Smooth muscle cell (in vitro differentiated cells): Measurements from ENCODE around the gene SH3RF2. TPM values are rescaled to one million over a fixed set of nuclear protein-coding genes. Genes with fewer than 3 reads are reported as not detected.

Source experiments
- DNase-seq: peaks from one replicate; lab custom pipeline; 2025; ENCODE audit not compliant: unreplicated experiment; lab: John Stamatoyannopoulos, UW
- H2AFZ ChIP-seq: fragments of 200-600 bp; sonication (generic); 2 replicates; pipeline ENCODE4 v1.6.0; 2016; ENCODE audit warnings: antibody characterized with exemption, low read depth, mild to moderate bottlenecking
- H3F3A ChIP-seq: fragments of 200-600 bp; sonication (generic); 2 replicates; pipeline ENCODE4 v1.6.0; 2017; ENCODE audit warnings: antibody characterized with exemption, low read depth
- H3K27ac ChIP-seq: fragments of 200-600 bp; sonication (generic); 2 replicates; pipeline ENCODE4 v1.5.1; 2016; ENCODE audit warnings: low read depth, mild to moderate bottlenecking
- H3K27me3 ChIP-seq: fragments of 200-600 bp; sonication (generic); 2 replicates; pipeline ENCODE4 v1.6.1; 2016; ENCODE audit warnings: low read depth, mild to moderate bottlenecking
- H3K36me3 ChIP-seq: fragments of 200-600 bp; sonication (generic); 2 replicates; pipeline ENCODE4 v1.5.1; 2016; ENCODE audit warnings: low read depth
- H3K4me1 ChIP-seq: fragments of 200-600 bp; sonication (generic); 2 replicates; pipeline ENCODE4 v1.5.1; 2016; ENCODE audit warnings: low read depth
- H3K4me2 ChIP-seq: fragments of 200-600 bp; sonication (generic); 2 replicates; pipeline ENCODE4 v1.6.0; 2016; ENCODE audit warnings: mild to moderate bottlenecking
- H3K4me3 ChIP-seq: fragments of 200-600 bp; sonication (generic); 2 replicates; pipeline ENCODE4 v1.5.1; 2016; ENCODE audit warnings: mild to moderate bottlenecking
- H3K79me2 ChIP-seq: fragments of 200-600 bp; sonication (generic); 2 replicates; pipeline ENCODE4 v1.6.0; 2016; ENCODE audit warnings: low read depth, mild to moderate bottlenecking
- H3K9ac ChIP-seq: fragments of 200-600 bp; sonication (generic); 2 replicates; pipeline ENCODE4 v1.6.0; 2016; ENCODE audit warnings: low read depth
- H3K9me3 ChIP-seq: fragments of 200-600 bp; sonication (generic); replicated peaks from 2 replicates; pipeline ENCODE4 v1.5.1; 2016; ENCODE audit warnings: low read depth
- H4K20me1 ChIP-seq: fragments of 200-600 bp; sonication (generic); 2 replicates; pipeline ENCODE4 v1.6.0; 2016; ENCODE audit warnings: low read depth
- WGBS: methylation state at CpG from one replicate; pipeline ENCODE4 v1.1.7; 2016; ENCODE audit warnings: low lambda C conversion rate; 5-methylcytosine and 5-hydroxymethylcytosine counted together
- polyA plus RNA-seq: library from polyadenylated mRNA; unstranded; fragments of >200 nt; fragmentation: Nextera tagmentation; extraction: Ambion mirVana; gene quantifications from 2 replicates; pipeline ENCODE4 v1.2.1, GENCODE V29; 2016
- total RNA-seq: library from RNA; depleted of rRNA; stranded (reverse); fragments of >200 nt; gene quantifications from 2 replicates; pipeline ENCODE4 v1.2.3, GENCODE V29; 2014
- TF ChIP-seq, protein P1 (sequence below): fragments of 200-600 bp; sonication (generic); IDR thresholded peaks from 2 replicates; pipeline ENCODE4 v1.5.1; 2017; ENCODE audit warnings: borderline replicate concordance, mild to moderate bottlenecking, antibody characterized with exemption; ENCODE audit not compliant: insufficient read depth, poor library complexity, severe bottlenecking

Gene SH3RF2
- total and polyA plus RNA-seq, 2 experiments from 2014 or later, result 1.0 to 2.0 TPM

DNA sequence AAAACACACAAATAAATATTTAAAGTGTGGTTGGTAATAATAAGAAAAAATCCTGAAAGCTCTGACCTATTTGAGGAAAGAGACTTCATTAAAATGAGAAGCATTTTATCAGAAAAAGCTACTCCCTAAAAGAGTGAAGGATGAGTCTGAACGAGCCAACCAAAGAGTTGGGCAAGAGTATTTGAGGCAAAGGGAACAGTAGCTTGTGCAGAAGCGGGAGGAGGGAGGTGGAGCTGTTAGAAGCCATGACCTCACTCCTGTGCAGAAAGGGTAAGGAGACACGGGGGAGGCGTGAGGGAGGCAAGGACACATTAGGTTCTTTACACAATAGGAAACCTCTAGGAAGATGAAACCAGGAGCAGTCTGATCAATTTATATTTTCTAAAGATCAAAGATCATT, 29.4 kb downstream of the SH3RF2 start:
- 69% methylated on average over 4 of the region's 4 CpGs for WGBS
- Histone ChIP-seq H3K27ac (no peak overlapping the region), H2AFZ (no peak overlapping the region), H3K4me1 (no peaks in the 10 kb centered on the region), H3K36me3 (no peaks in the 10 kb centered on the region), H3F3A (no peaks in the 10 kb centered on the region), H4K20me1 (no peaks in the 10 kb centered on the region), H3K27me3 (peaks cover 6% of the 10 kb centered on the region), H3K4me2 (no peak overlapping the region), H3K9ac (no peak overlapping the region), H3K4me3 (no peak overlapping the region), H3K79me2 (no peaks in the 10 kb centered on the region), H3K9me3 (no peaks in the 10 kb centered on the region)
- no peak for DNase-seq
- TF ChIP-seq, protein P1, sequence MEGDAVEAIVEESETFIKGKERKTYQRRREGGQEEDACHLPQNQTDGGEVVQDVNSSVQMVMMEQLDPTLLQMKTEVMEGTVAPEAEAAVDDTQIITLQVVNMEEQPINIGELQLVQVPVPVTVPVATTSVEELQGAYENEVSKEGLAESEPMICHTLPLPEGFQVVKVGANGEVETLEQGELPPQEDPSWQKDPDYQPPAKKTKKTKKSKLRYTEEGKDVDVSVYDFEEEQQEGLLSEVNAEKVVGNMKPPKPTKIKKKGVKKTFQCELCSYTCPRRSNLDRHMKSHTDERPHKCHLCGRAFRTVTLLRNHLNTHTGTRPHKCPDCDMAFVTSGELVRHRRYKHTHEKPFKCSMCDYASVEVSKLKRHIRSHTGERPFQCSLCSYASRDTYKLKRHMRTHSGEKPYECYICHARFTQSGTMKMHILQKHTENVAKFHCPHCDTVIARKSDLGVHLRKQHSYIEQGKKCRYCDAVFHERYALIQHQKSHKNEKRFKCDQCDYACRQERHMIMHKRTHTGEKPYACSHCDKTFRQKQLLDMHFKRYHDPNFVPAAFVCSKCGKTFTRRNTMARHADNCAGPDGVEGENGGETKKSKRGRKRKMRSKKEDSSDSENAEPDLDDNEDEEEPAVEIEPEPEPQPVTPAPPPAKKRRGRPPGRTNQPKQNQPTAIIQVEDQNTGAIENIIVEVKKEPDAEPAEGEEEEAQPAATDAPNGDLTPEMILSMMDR, result no peak

DNA sequence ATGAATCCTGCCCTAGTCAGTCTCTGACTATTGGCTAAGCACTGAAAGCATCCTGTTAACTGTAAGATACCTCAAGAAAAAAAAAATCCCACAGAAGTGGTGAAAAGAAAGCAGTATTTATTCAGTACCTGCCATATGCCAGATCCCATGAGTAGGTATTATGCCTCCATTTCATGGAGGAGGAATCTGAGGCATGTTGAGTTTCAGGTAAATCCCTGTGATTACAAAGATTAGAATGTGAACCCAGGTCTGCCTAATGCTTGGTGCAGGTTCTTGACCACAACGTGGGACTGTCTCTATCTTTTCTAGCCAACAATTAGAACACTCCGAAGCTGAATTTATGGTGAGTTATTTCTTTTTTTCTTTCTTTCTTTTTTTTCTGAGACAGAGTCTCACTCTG, 30.9 kb downstream of the SH3RF2 start:
- Histone ChIP-seq H3K79me2 (no peaks in the 10 kb centered on the region), H3K27ac (no peak overlapping the region), H2AFZ (no peak overlapping the region), H3K36me3 (no peaks in the 10 kb centered on the region), H3K9me3 (no peaks in the 10 kb centered on the region), H3K27me3 (peaks cover 6% of the 10 kb centered on the region), H3K4me3 (no peak overlapping the region), H3K4me2 (no peak overlapping the region), H3F3A (no peaks in the 10 kb centered on the region), H3K4me1 (no peaks in the 10 kb centered on the region), H3K9ac (no peak overlapping the region), H4K20me1 (no peaks in the 10 kb centered on the region)
- no peak for DNase-seq
- TF ChIP-seq, protein P1, result no peak
- 80% methylated on average over 2 of the region's 2 CpGs for WGBS

DNA sequence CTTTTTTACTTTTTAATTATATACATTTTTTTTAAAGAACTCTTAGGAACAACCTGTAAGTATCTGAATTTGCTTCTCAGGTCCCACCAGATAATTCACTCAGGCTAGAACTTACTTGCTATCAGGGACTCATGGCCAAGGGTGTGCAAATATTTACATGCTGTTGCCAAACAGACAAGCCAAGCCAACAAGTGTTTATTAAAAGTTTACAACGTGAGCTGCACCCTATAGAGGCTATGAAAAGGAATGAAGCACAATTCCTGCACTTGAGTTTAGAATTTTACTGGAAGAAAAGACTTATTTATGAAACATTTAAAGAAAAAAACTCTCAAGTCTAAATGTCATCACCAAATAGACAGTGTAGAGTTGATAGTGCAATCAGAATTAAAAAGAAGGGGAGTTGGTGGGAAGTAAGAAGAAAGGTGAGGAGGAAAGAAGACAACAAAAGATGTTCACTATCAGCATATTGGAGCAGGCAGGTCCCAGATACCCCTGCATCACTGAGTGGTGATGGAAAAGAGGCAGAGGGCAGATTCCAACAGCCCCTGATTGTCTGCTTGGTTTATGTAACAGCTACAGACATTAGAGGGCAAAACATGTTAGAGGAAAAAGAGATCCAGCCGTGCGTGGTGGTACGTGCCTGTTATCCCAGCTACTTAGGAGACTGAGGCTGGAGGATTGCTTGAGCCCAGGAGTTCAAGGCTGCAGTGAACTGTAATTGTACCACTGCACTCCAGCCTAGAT, 32.8 kb downstream of the SH3RF2 start:
- no peak overlapping the region for H3K4me3 ChIP-seq
- no peak overlapping the region for H3K27ac ChIP-seq
- no peaks in the 10 kb centered on the region for H4K20me1 ChIP-seq
- no peaks in the 10 kb centered on the region for H3K79me2 ChIP-seq
- H3K4me1 ChIP-seq, result no peaks in the 10 kb centered on the region
- no peak overlapping the region for H3K4me2 ChIP-seq
- no peak overlapping the region for H2AFZ ChIP-seq
- peaks cover 6% of the 10 kb centered on the region for H3K27me3 ChIP-seq
- TF ChIP-seq, protein P1, result no peak
- DNase-seq, result no peak
- WGBS, result 70% methylated on average over 4 of the region's 4 CpGs
- H3F3A ChIP-seq, result no peaks in the 10 kb centered on the region
- no peaks in the 10 kb centered on the region for H3K36me3 ChIP-seq
- no peaks in the 10 kb centered on the region for H3K9me3 ChIP-seq
- H3K9ac ChIP-seq, result no peak overlapping the region

DNA sequence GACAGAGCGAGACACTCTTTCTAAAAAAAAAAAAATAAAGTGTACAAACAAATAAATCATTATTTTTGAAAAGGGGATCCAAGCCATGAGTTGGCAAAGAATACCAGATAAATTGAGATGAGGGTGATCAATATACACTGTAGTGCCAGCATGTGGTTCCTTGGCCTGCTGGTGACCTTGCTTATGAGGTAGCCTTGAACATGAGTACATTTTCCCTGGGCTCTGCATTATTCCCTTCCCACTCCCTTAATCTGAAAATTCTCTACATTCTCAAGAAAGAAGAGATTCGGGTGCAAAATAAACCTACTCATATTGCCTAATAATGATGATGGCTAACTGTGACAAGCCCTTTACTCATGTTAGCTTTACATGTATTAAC, 33.3 kb downstream of the SH3RF2 start:
- WGBS, result 96% methylated on average over 2 of the region's 2 CpGs
- Histone ChIP-seq H4K20me1 (no peaks in the 10 kb centered on the region), H3K4me2 (no peak overlapping the region), H3K36me3 (no peaks in the 10 kb centered on the region), H3K4me3 (no peak overlapping the region), H3F3A (no peaks in the 10 kb centered on the region), H2AFZ (no peak overlapping the region), H3K9ac (no peak overlapping the region), H3K27me3 (peaks cover 6% of the 10 kb centered on the region), H3K4me1 (no peaks in the 10 kb centered on the region), H3K27ac (no peak overlapping the region), H3K9me3 (no peaks in the 10 kb centered on the region), H3K79me2 (no peaks in the 10 kb centered on the region)
- DNase-seq, result no peak
- TF ChIP-seq, protein P1, result no peak
